Subcutaneous abdominal adipose tissue (tissue), 5 donors: Measurements from ENCODE around the gene ATG7.

Source experiments
- H3K27ac ChIP-seq: one replicate; pipeline ENCODE4 v1.7.0; 2013; ENCODE audit warnings: low read depth, mild to moderate bottlenecking, inconsistent platforms, low read length, moderate library complexity
- H3K27me3 ChIP-seq, 5 donors: one replicate each; pipeline ENCODE4 v1.7.0; 2013; ENCODE audit warnings: low read length in 5 of 5, inconsistent platforms in 1 of 5; ENCODE audit not compliant: control insufficient read depth in 5 of 5, insufficient read depth in 4 of 5
- H3K36me3 ChIP-seq, 5 donors: one replicate each; pipeline ENCODE4 v1.7.0; 2013; ENCODE audit warnings: low read length in 5 of 5; ENCODE audit not compliant: control insufficient read depth in 5 of 5, insufficient read depth in 5 of 5
- H3K4me1 ChIP-seq, 5 donors: one replicate each; pipeline ENCODE4 v1.7.0; 2013; ENCODE audit warnings: low read length in 5 of 5, mild to moderate bottlenecking in 3 of 5, moderate library complexity in 1 of 5; ENCODE audit not compliant: control insufficient read depth in 5 of 5, insufficient read depth in 5 of 5
- H3K4me3 ChIP-seq, 5 donors: one replicate each; pipeline ENCODE4 v1.7.0; 2013; ENCODE audit warnings: low read length in 5 of 5, low read depth in 1 of 5
- H3K9ac ChIP-seq, 5 donors: one replicate each; pipeline ENCODE4 v1.7.0; 2013; ENCODE audit warnings: low read length in 5 of 5, mild to moderate bottlenecking in 4 of 5, moderate library complexity in 3 of 5
- H3K9me3 ChIP-seq, 5 donors: one replicate each; pipeline ENCODE4 v1.7.0; 2013; ENCODE audit warnings: low read length in 5 of 5; ENCODE audit not compliant: control insufficient read depth in 5 of 5
- donor health status: healthy.
- donor health status: healthy.
- donor health status: healthy.
- donor health status: healthy.
- donor health status: healthy.

Gene ATG7

DNA sequence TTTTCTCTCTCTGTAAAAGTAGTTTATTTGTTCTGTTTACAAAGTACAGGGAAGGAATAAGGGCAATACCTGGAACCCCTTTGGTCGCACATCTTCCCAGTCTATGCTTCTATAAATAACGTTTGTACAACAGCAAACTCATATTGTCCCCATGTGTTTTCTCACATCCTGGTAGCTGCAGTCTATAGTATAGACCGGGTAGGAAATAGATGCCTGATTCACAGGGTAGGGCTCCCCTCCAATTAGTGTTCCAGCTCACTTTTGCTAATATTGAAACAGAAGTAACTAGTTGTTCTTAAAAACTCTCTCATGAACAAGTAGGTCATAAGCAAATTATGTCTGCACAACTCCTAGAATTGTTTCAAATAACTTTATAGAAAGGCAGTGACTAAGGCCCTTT lies 17.7 kb downstream of the ATG7 start:
- peak overlapping the region; percentile 86 for H3K27ac ChIP-seq
- H3K9ac ChIP-seq: no peak overlapping the region
- H3K27me3 ChIP-seq: no peaks in the 10 kb centered on the region
- H3K9me3 ChIP-seq: no peaks in the 10 kb centered on the region
- H3K4me1 ChIP-seq: peaks cover 7 to 40% (median 28%) of the 10 kb centered on the region in 5 donors
- H3K4me3 ChIP-seq: no peak overlapping the region
- H3K36me3 ChIP-seq: peaks cover 0 to 5% (median 0%) of the 10 kb centered on the region in 5 donors

- no peak overlapping the region for H3K4me3 ChIP-seq
- H3K9me3 ChIP-seq: no peaks in the 10 kb centered on the region
- H3K36me3 ChIP-seq: peaks cover 0 to 5% (median 0%) of the 10 kb centered on the region in 5 donors
- H3K4me1 ChIP-seq: peaks cover 7 to 40% (median 28%) of the 10 kb centered on the region in 5 donors
- H3K27me3 ChIP-seq: no peaks in the 10 kb centered on the region
- no peak overlapping the region for H3K27ac ChIP-seq
- no peak overlapping the region for H3K9ac ChIP-seq
These were observed 18.8 kb downstream of the ATG7 start for GRCh38 chr3:11290743-11291680.

DNA sequence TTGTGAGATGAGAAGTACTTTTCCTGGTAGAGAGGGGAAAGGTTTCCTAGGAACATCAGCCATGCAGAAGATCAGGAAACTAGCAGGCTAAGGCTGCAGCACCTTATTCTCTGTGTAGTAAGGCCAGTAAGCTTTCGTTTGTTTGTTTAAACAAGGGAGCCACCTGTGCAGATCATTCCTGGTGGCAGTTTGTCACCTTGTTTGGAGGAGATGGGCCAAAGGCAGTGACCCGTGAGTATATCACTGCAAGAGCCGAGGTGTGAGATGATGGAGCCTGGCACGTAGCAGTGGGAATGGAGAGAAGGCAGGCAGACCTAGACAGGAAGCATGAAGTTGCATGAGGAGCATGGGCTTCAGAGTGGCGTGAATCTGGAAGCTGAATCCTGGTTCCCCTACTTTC lies 19.6 kb downstream of the ATG7 start:
- no peak overlapping the region for H3K27ac ChIP-seq
- no peaks in the 10 kb centered on the region for H3K27me3 ChIP-seq
- no peaks in the 10 kb centered on the region for H3K9me3 ChIP-seq
- no peak overlapping the region for H3K9ac ChIP-seq
- H3K36me3 ChIP-seq: peaks cover 0 to 4% (median 0%) of the 10 kb centered on the region in 5 donors
- H3K4me1 ChIP-seq: peaks cover 7 to 40% (median 28%) of the 10 kb centered on the region in 5 donors
- no peak overlapping the region for H3K4me3 ChIP-seq

- no peak overlapping the region for H3K27ac ChIP-seq
- H3K27me3 ChIP-seq: no peaks in the 10 kb centered on the region
- no peak overlapping the region for H3K9ac ChIP-seq
- H3K9me3 ChIP-seq: no peaks in the 10 kb centered on the region
- H3K4me1 ChIP-seq: no peaks in the 10 kb centered on the region
- peaks cover 8 to 29% (median 24%) of the 10 kb centered on the region in 5 donors for H3K36me3 ChIP-seq
- no peak overlapping the region for H3K4me3 ChIP-seq
These were observed 24.9 kb downstream of the ATG7 start for GRCh38 chr3:11297126-11297525.

- no peak overlapping the region for H3K27ac ChIP-seq
- no peak overlapping the region for H3K9ac ChIP-seq
- H3K9me3 ChIP-seq: no peaks in the 10 kb centered on the region
- H3K27me3 ChIP-seq: no peaks in the 10 kb centered on the region
- H3K36me3 ChIP-seq: peaks cover 21 to 45% (median 33%) of the 10 kb centered on the region in 5 donors
- H3K4me3 ChIP-seq: no peak overlapping the region
- peaks cover 0 to 16% (median 6%) of the 10 kb centered on the region in 5 donors for H3K4me1 ChIP-seq
These were observed 28.8 kb downstream of the ATG7 start for GRCh38 chr3:11300970-11301369.

- H3K36me3 ChIP-seq: peaks cover 34 to 60% (median 39%) of the 10 kb centered on the region in 5 donors
- H3K4me3 ChIP-seq: no peak overlapping the region
- H3K27me3 ChIP-seq: no peaks in the 10 kb centered on the region
- no peaks in the 10 kb centered on the region for H3K9me3 ChIP-seq
- peaks cover 0 to 31% (median 6%) of the 10 kb centered on the region in 5 donors for H3K4me1 ChIP-seq
- H3K27ac ChIP-seq: no peak overlapping the region
- no peak overlapping the region for H3K9ac ChIP-seq
These were observed 30.2 kb downstream of the ATG7 start for GRCh38 chr3:11302444-11302843.

GRCh38 chr3:11304175-11304574 lies 32.0 kb downstream of the ATG7 start:
- Histone ChIP-seq H3K9ac (no peak overlapping the region), H3K9me3 (no peaks in the 10 kb centered on the region), H3K27ac (no peak overlapping the region), H3K4me1 (peaks cover 0 to 37% (median 9%) of the 10 kb centered on the region in 5 donors), H3K36me3 (peaks cover 45 to 70% (median 49%) of the 10 kb centered on the region in 5 donors), H3K4me3 (no peak overlapping the region), H3K27me3 (no peaks in the 10 kb centered on the region)

DNA sequence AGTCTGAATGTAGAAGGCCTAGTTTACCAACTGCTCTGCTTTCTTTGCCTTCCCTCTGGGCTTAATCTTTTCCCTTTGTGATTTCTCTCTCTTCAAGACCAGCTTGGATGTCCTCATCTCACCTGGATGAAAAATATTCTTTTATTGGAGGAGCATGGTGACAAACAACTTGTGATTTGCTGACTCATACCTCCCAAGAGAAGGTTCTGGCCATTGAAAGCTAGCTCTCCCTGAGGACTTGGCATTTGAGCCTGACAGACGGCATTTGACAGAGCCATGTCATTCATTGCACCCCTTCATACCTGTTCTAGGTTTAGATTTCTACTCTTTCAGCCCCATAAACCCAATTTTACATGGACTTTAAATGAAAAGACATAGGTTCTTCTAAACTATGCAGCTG lies 33.3 kb downstream of the ATG7 start:
- Histone ChIP-seq H3K9me3 (no peaks in the 10 kb centered on the region), H3K27ac (no peak overlapping the region), H3K27me3 (no peaks in the 10 kb centered on the region), H3K9ac (no peak overlapping the region), H3K4me1 (peaks cover 0 to 37% (median 9%) of the 10 kb centered on the region in 5 donors), H3K4me3 (no peak overlapping the region), H3K36me3 (peaks cover 41 to 69% (median 49%) of the 10 kb centered on the region in 5 donors)

DNA sequence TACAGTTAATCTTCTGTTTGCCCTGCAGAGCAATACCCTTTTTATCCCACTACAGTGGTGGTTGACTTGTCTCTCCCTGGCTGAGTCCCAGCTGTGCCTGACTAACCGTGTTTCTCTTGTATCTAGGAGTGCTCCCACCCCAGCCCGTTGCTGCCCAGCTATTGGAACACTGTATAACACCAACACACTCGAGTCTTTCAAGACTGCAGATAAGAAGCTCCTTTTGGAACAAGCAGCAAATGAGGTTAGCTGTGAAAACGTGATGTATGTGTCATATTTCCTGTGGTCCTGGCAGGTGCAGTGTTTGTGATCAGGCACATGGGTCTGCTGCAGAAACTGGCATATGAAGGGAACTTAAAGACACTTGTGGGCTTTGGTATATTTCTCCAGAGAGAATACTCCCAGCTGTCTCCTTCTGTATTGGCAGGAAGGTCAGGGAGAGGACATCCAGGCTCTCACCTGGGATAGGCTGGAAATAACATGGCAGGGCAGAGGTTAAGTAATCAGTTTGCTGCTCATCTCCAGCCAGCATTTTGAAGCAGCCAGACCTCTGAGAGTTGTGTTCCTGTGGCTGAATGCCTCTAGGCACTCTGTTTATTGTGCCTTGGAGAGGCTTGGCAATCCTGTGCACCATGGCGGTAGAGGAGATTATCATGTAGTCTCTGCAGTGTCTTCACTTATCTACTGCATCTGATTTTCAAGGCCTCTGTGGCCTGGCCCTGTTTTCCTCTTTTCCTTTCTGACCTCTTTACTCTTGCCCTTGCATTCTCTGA lies 34.8 kb downstream of the ATG7 start:
- H3K36me3 ChIP-seq: peaks cover 28 to 62% (median 47%) of the 10 kb centered on the region in 5 donors
- no peak overlapping the region for H3K27ac ChIP-seq

More for the DNA sequence above, 34.8 kb downstream of the ATG7 start:
- Histone ChIP-seq H3K4me1 (peaks cover 0 to 37% (median 9%) of the 10 kb centered on the region in 5 donors), H3K9ac (peak overlapping the region in 1 of 5 donors; percentile 27), H3K9me3 (no peaks in the 10 kb centered on the region), H3K27me3 (no peaks in the 10 kb centered on the region), H3K4me3 (no peak overlapping the region)
